ENCODE measurements around the gene MRPL14. TPM values are rescaled to one million over a fixed set of nuclear protein-coding genes. Genes with fewer than 3 reads are reported as not detected.
A peak's percentile ranks its signal among the peaks of the same experiment; 100 is the strongest.

Gene MRPL14
- total and polyA plus RNA-seq, 9 of the 15 experiments (the other 6 are each of a cell fraction or from before 2014, with no cell fraction given), result 126 to 424 (median 165) TPM

- TF ChIP-seq ARID1B (IDR thresholded peaks at IDR 0.05) (peak; percentile 92), ZNF318 (IDR thresholded peaks at IDR 0.05; ENCODE audit: borderline replicate concordance in 1 of 2, low read depth in 1 of 2) (peak in 1 of 2 experiments; percentile 96; a peak in 2 of 4 replicates), ZNF699 (CRISPR knock-in tag; IDR thresholded peaks at IDR 0.05; ENCODE audit: insufficient replicate concordance) (no peak), ZNF511 (CRISPR knock-in tag; IDR thresholded peaks at IDR 0.05) (0 out of 2 replicates have a peak, but pooled peaks have one; percentile 6), E2F6 (IDR thresholded peaks at IDR 0.05; ENCODE audit: borderline replicate concordance in 1 of 2, extremely low read depth in 1 of 2, insufficient read depth in 1 of 2, insufficient read length in 1 of 2, low read depth in 1 of 2, low read length in 1 of 2, poor library complexity in 1 of 2, severe bottlenecking in 1 of 2) (no peak), ZBTB12 (CRISPR knock-in tag; IDR thresholded peaks at IDR 0.05) (peak; percentile 73), NCOA4 (IDR thresholded peaks at IDR 0.05; ENCODE audit: partially characterized antibody) (no peak), HNRNPLL (IDR thresholded peaks at IDR 0.05; ENCODE audit: low read depth, low read length, poor library complexity, severe bottlenecking) (no peak), SNIP1 (IDR thresholded peaks at IDR 0.05; ENCODE audit: low read depth) (no peak), ELF1 (tag; IDR thresholded peaks at IDR 0.05) (peak; percentile 72), NFE2 (IDR thresholded peaks at IDR 0.05; ENCODE audit: low read depth) (peak; percentile 89), SMARCA4 (IDR thresholded peaks at IDR 0.05) (peak; percentile 96), PTRF (tag; IDR thresholded peaks at IDR 0.05) (no peak), RUNX1 (IDR thresholded peaks at IDR 0.05; ENCODE audit: low read depth) (no peak), JUNB (CRISPR knock-in tag; conservative IDR thresholded peaks at IDR 0.05) (peak; percentile 3; the same call in 1 of the 2 replicates)
Observed at GRCh38 chr6:44064089-44064947, 62.9 kb downstream of the MRPL14 start (continued).

Measured in K562 (cell line).